Osteoblast (primary cell): ENCODE data around the gene MSANTD1. TPM values are rescaled to one million over a fixed set of nuclear protein-coding genes. Genes with fewer than 3 reads are reported as not detected.
A peak's percentile ranks its signal among the peaks of the same experiment; 100 is the strongest.

Experiments
- DNase-seq: peaks from one replicate; pipeline ENCODE4 v3.0.0; 2011; ENCODE audit warnings: low spot score, mixed read lengths; ENCODE audit not compliant: insufficient read length; ENCODE audit errors: missing footprints
- H2AFZ ChIP-seq: 2 replicates; pipeline ENCODE4 v1.6.0; 2011; ENCODE audit warnings: mild to moderate bottlenecking, low read length
- H3K27ac ChIP-seq: 2 replicates; pipeline ENCODE4 v1.5.1; 2011; ENCODE audit warnings: mild to moderate bottlenecking, low read depth, low read length, moderate library complexity
- H3K27me3 ChIP-seq: 2 replicates; pipeline ENCODE4 v1.6.0; 2012; ENCODE audit warnings: mild to moderate bottlenecking, control low read depth, inconsistent platforms, low read length, moderate library complexity; ENCODE audit not compliant: insufficient read depth
- H3K36me3 ChIP-seq: 2 replicates; pipeline ENCODE4 v1.5.1; 2011; ENCODE audit warnings: mild to moderate bottlenecking, low read length, control low read depth, moderate library complexity; ENCODE audit not compliant: insufficient read depth
- H3K4me1 ChIP-seq: 2 replicates; pipeline ENCODE4 v1.5.1; 2011; ENCODE audit warnings: mild to moderate bottlenecking, low read length, control low read depth, moderate library complexity; ENCODE audit not compliant: insufficient read depth
- H3K4me2 ChIP-seq: 2 replicates; pipeline ENCODE4 v1.6.0; 2011; ENCODE audit warnings: mild to moderate bottlenecking, low read length; ENCODE audit not compliant: insufficient read depth
- H3K4me3 ChIP-seq: fragments of 200-600 bp; sonication (generic); 3 replicates; pipeline ENCODE4 v1.5.1; 2012; ENCODE audit warnings: mild to moderate bottlenecking, low read length, inconsistent platforms; ENCODE audit not compliant: insufficient read depth
- H3K79me2 ChIP-seq: 2 replicates; pipeline ENCODE4 v1.6.0; 2012; ENCODE audit warnings: mild to moderate bottlenecking, low read length, control low read depth, inconsistent platforms; ENCODE audit not compliant: insufficient read depth
- H3K9me3 ChIP-seq: 2 replicates; pipeline ENCODE4 v1.5.1; 2011; ENCODE audit warnings: low read depth, low read length, control low read depth
- H4K20me1 ChIP-seq: 2 replicates; pipeline ENCODE4 v1.6.0; 2012; ENCODE audit warnings: mild to moderate bottlenecking, low read length, control low read depth; ENCODE audit not compliant: insufficient read depth
- total RNA-seq: library from RNA; depleted of rRNA; stranded (reverse); fragments of >200 nt; gene quantifications from 2 replicates; pipeline ENCODE4 v1.2.3, GENCODE V29; 2012
- TF ChIP-seq, protein P1 (sequence below): IDR thresholded peaks from 2 replicates; pipeline ENCODE4 v1.5.1; 2011; ENCODE audit warnings: mild to moderate bottlenecking, low read depth, low read length, moderate library complexity; ENCODE audit errors: extremely low read depth

The MSANTD1 gene
- total RNA-seq, 1 donor: 0.72 TPM

DNA sequence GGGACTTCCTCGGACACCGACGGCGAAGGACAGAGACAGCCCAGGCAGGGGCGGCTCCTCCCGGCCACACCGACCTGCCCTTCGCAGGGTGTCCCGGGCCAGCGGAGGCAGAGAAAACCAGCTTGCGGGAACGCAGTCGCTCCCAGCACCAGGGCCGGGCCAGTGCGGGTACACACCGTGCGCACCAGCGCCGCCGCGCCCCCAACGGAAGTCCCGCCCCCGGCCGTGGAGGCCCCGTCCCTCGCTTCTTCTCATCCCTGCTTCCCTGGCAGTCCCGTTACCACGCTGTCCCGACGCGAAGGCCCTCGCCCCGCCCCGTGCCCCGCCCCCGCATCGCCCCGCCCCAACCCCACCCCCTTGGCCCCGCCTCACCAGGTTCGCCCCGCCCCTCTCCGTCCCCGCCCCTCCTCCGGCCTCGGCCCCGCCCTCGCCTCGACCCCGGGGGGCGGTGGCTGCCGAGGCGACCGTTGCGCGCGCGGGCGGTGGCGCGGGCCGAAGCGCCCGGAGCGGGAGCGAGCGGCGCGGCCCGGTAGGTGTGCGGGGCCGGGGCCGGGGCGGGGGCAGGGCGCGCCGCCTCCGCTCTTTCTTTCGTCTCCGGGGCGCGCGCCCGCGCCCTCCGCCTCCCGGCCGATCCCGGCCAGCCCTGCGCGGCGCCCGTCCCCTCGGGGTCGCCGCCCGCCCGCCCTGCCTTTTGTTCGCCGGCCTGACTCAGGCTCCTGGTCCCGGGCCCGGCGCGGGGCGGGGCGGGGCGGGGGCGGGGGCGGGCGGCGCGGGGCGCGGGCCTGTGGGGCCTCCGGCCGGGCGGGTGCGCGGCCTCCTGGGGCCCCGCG, 43.8 kb downstream of the MSANTD1 start, which contains the start of gene RGS12:
RGS12 (plus strand) TSS at position 451 of the 830 bp plus-strand sequence. CDS start 23,150 bp downstream, outside the sequence.
- TF ChIP-seq, protein P1, sequence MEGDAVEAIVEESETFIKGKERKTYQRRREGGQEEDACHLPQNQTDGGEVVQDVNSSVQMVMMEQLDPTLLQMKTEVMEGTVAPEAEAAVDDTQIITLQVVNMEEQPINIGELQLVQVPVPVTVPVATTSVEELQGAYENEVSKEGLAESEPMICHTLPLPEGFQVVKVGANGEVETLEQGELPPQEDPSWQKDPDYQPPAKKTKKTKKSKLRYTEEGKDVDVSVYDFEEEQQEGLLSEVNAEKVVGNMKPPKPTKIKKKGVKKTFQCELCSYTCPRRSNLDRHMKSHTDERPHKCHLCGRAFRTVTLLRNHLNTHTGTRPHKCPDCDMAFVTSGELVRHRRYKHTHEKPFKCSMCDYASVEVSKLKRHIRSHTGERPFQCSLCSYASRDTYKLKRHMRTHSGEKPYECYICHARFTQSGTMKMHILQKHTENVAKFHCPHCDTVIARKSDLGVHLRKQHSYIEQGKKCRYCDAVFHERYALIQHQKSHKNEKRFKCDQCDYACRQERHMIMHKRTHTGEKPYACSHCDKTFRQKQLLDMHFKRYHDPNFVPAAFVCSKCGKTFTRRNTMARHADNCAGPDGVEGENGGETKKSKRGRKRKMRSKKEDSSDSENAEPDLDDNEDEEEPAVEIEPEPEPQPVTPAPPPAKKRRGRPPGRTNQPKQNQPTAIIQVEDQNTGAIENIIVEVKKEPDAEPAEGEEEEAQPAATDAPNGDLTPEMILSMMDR: no peak
- Histone ChIP-seq H3K9me3 (no peaks in the 10 kb centered on the region), H3K36me3 (no peaks in the 10 kb centered on the region), H3K4me3 (peak within 1 kb of the TSS; percentile 79), H2AFZ (peak within 1 kb of the TSS; percentile 89), H4K20me1 (peaks cover 6% of the 10 kb centered on the region), H3K27me3 (peaks cover 3% of the 10 kb centered on the region), H3K4me1 (peaks cover 17% of the 10 kb centered on the region), H3K79me2 (peaks cover 35% of the 10 kb centered on the region), H3K4me2 (peak within 1 kb of the TSS; percentile 95), H3K27ac (peak within 1 kb of the TSS; percentile 61)
- DNase-seq: peak; percentile 100

- peak; percentile 92 for DNase-seq
- TF ChIP-seq, protein P1: no peak
- Histone ChIP-seq H3K4me2 (peak overlapping the region; percentile 85), H3K27me3 (no peaks in the 10 kb centered on the region), H3K4me1 (peaks cover 17% of the 10 kb centered on the region), H3K9me3 (no peaks in the 10 kb centered on the region), H3K4me3 (peak overlapping the region; percentile 79), H4K20me1 (peaks cover 6% of the 10 kb centered on the region), H3K27ac (peak overlapping the region; percentile 53), H3K36me3 (no peaks in the 10 kb centered on the region), H3K79me2 (peaks cover 36% of the 10 kb centered on the region), H2AFZ (peak overlapping the region; percentile 89)
These were observed 44.7 kb downstream of the MSANTD1 start for GRCh38 chr4:3293401-3294391.

DNA sequence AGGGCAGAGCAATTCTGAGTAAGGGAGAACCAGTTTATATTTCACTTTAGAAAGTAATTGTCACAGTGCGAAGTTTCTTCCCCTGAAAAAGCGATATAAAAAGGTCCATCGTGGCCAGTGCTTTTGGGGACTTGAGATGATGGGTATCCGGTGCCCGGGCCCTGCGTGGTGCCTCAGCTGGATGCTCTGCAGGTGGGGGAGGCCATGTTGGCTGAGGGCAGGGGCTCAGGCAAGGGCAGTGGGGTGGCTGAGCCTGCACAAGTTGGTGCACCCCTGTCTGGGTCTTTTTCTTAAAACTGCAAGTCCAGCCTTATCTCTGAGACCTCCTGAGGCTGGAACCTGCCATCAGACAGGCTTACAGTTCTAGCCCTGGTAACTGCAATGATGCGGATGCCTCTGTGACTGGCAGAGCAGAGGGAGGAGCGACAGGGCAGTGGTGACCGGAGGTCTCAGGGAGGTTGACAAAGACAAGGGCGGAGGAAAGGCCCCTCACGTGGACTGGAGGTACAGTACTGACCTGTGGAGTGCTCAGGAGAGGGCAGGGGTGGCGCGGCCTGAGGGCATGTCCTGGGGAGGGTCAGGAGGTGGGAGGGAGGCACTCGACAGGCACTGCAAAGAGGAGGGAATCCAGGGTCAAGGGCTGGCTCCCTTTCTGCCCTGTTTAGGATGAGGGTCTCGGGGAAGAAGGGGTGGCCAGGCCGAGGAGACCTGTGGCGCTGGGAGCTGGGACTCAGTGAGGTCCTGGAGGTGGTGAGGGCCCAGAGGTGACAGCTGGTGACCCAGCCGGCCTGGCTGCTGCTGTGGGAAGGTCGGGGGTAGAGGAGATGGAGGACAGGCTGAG, 45.7 kb downstream of the MSANTD1 start:
- Histone ChIP-seq H4K20me1 (peaks cover 8% of the 10 kb centered on the region), H3K36me3 (no peaks in the 10 kb centered on the region), H3K4me2 (peak overlapping the region; percentile 85), H2AFZ (peak overlapping the region; percentile 25), H3K9me3 (no peaks in the 10 kb centered on the region), H3K27ac (no peak overlapping the region), H3K4me3 (no peak overlapping the region), H3K27me3 (no peaks in the 10 kb centered on the region), H3K79me2 (peaks cover 45% of the 10 kb centered on the region), H3K4me1 (peaks cover 17% of the 10 kb centered on the region)
- TF ChIP-seq, protein P1: no peak
- peak; percentile 54 for DNase-seq
